ENCODE data around the gene SPATS2L.

- TF ChIP-seq POLR2A (IDR thresholded peaks at IDR 0.05), result no peak
- TF ChIP-seq, protein P1, sequence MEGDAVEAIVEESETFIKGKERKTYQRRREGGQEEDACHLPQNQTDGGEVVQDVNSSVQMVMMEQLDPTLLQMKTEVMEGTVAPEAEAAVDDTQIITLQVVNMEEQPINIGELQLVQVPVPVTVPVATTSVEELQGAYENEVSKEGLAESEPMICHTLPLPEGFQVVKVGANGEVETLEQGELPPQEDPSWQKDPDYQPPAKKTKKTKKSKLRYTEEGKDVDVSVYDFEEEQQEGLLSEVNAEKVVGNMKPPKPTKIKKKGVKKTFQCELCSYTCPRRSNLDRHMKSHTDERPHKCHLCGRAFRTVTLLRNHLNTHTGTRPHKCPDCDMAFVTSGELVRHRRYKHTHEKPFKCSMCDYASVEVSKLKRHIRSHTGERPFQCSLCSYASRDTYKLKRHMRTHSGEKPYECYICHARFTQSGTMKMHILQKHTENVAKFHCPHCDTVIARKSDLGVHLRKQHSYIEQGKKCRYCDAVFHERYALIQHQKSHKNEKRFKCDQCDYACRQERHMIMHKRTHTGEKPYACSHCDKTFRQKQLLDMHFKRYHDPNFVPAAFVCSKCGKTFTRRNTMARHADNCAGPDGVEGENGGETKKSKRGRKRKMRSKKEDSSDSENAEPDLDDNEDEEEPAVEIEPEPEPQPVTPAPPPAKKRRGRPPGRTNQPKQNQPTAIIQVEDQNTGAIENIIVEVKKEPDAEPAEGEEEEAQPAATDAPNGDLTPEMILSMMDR (IDR thresholded peaks at IDR 0.05), result no peak
- no peak for TF ChIP-seq EP300 (IDR thresholded peaks at IDR 0.05; ENCODE audit: low read depth)
Measured at GRCh38 chr2:200452377-200452776, 145.9 kb downstream of the SPATS2L start.
